ENCODE data around the gene GRID2.
"Not testable (repeated sequence)": the region's sequence is repeated elsewhere in the genome, so short reads cannot be mapped to it uniquely, and the experiment has no call there.

Gene GRID2

GRCh38 chr4:92438722-92439121 is 135.0 kb downstream of the GRID2 start:
- not testable (repeated sequence) for H3K27ac ChIP-seq (replicated peaks; ENCODE audit: low read length); H2AK5ac ChIP-seq (ENCODE audit: low read depth, low read length); H2AFZ ChIP-seq (ENCODE audit: low read length); H3K4me3 ChIP-seq (ENCODE audit: low read length in 2 of 2); H3K14ac ChIP-seq (ENCODE audit: low read length); DNase-seq (ENCODE audit: low spot score); H3K4me1 ChIP-seq (ENCODE audit: control insufficient read depth in 2 of 2, insufficient read depth in 1 of 2, low read depth in 1 of 2, low read length in 2 of 2); H3K18ac ChIP-seq (ENCODE audit: low read length); H4K8ac ChIP-seq (ENCODE audit: low read depth, low read length); H2BK120ac ChIP-seq (ENCODE audit: low read depth, low read length); H3K9ac ChIP-seq (ENCODE audit: low read depth, low read length, poor library complexity); H3K4ac ChIP-seq (ENCODE audit: low read length); H3K23ac ChIP-seq (ENCODE audit: low read depth, low read length, poor library complexity); H3K36me3 ChIP-seq (replicated peaks in 1 of 2; ENCODE audit: control insufficient read depth in 2 of 2, insufficient read depth in 2 of 2, low read length in 2 of 2); H3K79me1 ChIP-seq (ENCODE audit: low read depth, low read length); H2BK12ac ChIP-seq (ENCODE audit: low read length); H2BK5ac ChIP-seq (ENCODE audit: low read length); H4K91ac ChIP-seq (ENCODE audit: low read depth, low read length, poor library complexity); H3K4me2 ChIP-seq (ENCODE audit: insufficient read depth, low read length, poor library complexity, severe bottlenecking); H3K9me3 ChIP-seq (replicated peaks in 1 of 2; ENCODE audit: control insufficient read depth in 2 of 2, insufficient read depth in 1 of 2, low read depth in 1 of 2, low read length in 2 of 2); H3K27me3 ChIP-seq (ENCODE audit: control insufficient read depth in 3 of 3, insufficient read depth in 3 of 3, low read depth in 1 of 3, low read length in 3 of 3); H2BK15ac ChIP-seq (ENCODE audit: low read length)
- no CpG with 5 or more reads among the region's 6 CpGs for WGBS, 2 donors (ENCODE audit: extremely low coverage in 2 of 2, insufficient read length in 2 of 2, insufficient replicate concordance in 1 of 2)

GRCh38 chr4:92442131-92442530 is 138.4 kb downstream of the GRID2 start:
- not testable (repeated sequence) for H3K23ac ChIP-seq (ENCODE audit: low read depth, low read length, poor library complexity); DNase-seq (ENCODE audit: low spot score); H3K36me3 ChIP-seq (replicated peaks in 1 of 2; ENCODE audit: control insufficient read depth in 2 of 2, insufficient read depth in 2 of 2, low read length in 2 of 2); H3K4me2 ChIP-seq (ENCODE audit: insufficient read depth, low read length, poor library complexity, severe bottlenecking); H4K91ac ChIP-seq (ENCODE audit: low read depth, low read length, poor library complexity); H3K4me3 ChIP-seq (ENCODE audit: low read length in 2 of 2); H3K79me1 ChIP-seq (ENCODE audit: low read depth, low read length); H2BK15ac ChIP-seq (ENCODE audit: low read length); H3K18ac ChIP-seq (ENCODE audit: low read length); H2BK120ac ChIP-seq (ENCODE audit: low read depth, low read length); H3K9me3 ChIP-seq (replicated peaks in 1 of 2; ENCODE audit: control insufficient read depth in 2 of 2, insufficient read depth in 1 of 2, low read depth in 1 of 2, low read length in 2 of 2); H3K27me3 ChIP-seq (ENCODE audit: control insufficient read depth in 3 of 3, insufficient read depth in 3 of 3, low read depth in 1 of 3, low read length in 3 of 3); H3K14ac ChIP-seq (ENCODE audit: low read length); H3K27ac ChIP-seq (replicated peaks; ENCODE audit: low read length); H3K9ac ChIP-seq (ENCODE audit: low read depth, low read length, poor library complexity); H2AK5ac ChIP-seq (ENCODE audit: low read depth, low read length); H3K4me1 ChIP-seq (ENCODE audit: control insufficient read depth in 2 of 2, insufficient read depth in 1 of 2, low read depth in 1 of 2, low read length in 2 of 2); H2BK12ac ChIP-seq (ENCODE audit: low read length); H2AFZ ChIP-seq (ENCODE audit: low read length); H2BK5ac ChIP-seq (ENCODE audit: low read length); H4K8ac ChIP-seq (ENCODE audit: low read depth, low read length); H3K4ac ChIP-seq (ENCODE audit: low read length)
- WGBS, 2 donors (ENCODE audit: extremely low coverage in 2 of 2, insufficient read length in 2 of 2, insufficient replicate concordance in 1 of 2): no CpG with 5 or more reads among the region's 20 CpGs

GRCh38 chr4:92444143-92444843 is 140.5 kb downstream of the GRID2 start:
- not testable (repeated sequence) for H3K79me1 ChIP-seq (ENCODE audit: low read depth, low read length); H3K4ac ChIP-seq (ENCODE audit: low read length); H3K36me3 ChIP-seq (replicated peaks in 1 of 2; ENCODE audit: control insufficient read depth in 2 of 2, insufficient read depth in 2 of 2, low read length in 2 of 2); H3K4me1 ChIP-seq (ENCODE audit: control insufficient read depth in 2 of 2, insufficient read depth in 1 of 2, low read depth in 1 of 2, low read length in 2 of 2); H3K9me3 ChIP-seq (replicated peaks in 1 of 2; ENCODE audit: control insufficient read depth in 2 of 2, insufficient read depth in 1 of 2, low read depth in 1 of 2, low read length in 2 of 2); H3K23ac ChIP-seq (ENCODE audit: low read depth, low read length, poor library complexity); H3K9ac ChIP-seq (ENCODE audit: low read depth, low read length, poor library complexity); H3K27ac ChIP-seq (replicated peaks; ENCODE audit: low read length); H3K14ac ChIP-seq (ENCODE audit: low read length); H2AFZ ChIP-seq (ENCODE audit: low read length); H2BK5ac ChIP-seq (ENCODE audit: low read length); H3K4me3 ChIP-seq (ENCODE audit: low read length in 2 of 2); H2BK120ac ChIP-seq (ENCODE audit: low read depth, low read length); H4K8ac ChIP-seq (ENCODE audit: low read depth, low read length); H2BK12ac ChIP-seq (ENCODE audit: low read length); DNase-seq (ENCODE audit: low spot score); H4K91ac ChIP-seq (ENCODE audit: low read depth, low read length, poor library complexity); H3K4me2 ChIP-seq (ENCODE audit: insufficient read depth, low read length, poor library complexity, severe bottlenecking); H2BK15ac ChIP-seq (ENCODE audit: low read length); H3K27me3 ChIP-seq (ENCODE audit: control insufficient read depth in 3 of 3, insufficient read depth in 3 of 3, low read depth in 1 of 3, low read length in 3 of 3); H3K18ac ChIP-seq (ENCODE audit: low read length); H2AK5ac ChIP-seq (ENCODE audit: low read depth, low read length)
- no CpG with 5 or more reads among the region's 13 CpGs for WGBS, 2 donors (ENCODE audit: extremely low coverage in 2 of 2, insufficient read length in 2 of 2, insufficient replicate concordance in 1 of 2)

- Histone ChIP-seq H4K91ac (ENCODE audit: low read depth, low read length, poor library complexity) (no peak overlapping the region), H3K4ac (ENCODE audit: low read length) (no peak overlapping the region), H3K18ac (ENCODE audit: low read length) (no peak overlapping the region), H3K9me3 (replicated peaks in 1 of 2; ENCODE audit: control insufficient read depth in 2 of 2, insufficient read depth in 1 of 2, low read depth in 1 of 2, low read length in 2 of 2) (no peaks in the 10 kb centered on the region), H3K4me1 (ENCODE audit: control insufficient read depth in 2 of 2, insufficient read depth in 1 of 2, low read depth in 1 of 2, low read length in 2 of 2) (no peaks in the 10 kb centered on the region), H2BK15ac (ENCODE audit: low read length) (no peak overlapping the region), H4K8ac (ENCODE audit: low read depth, low read length) (no peak overlapping the region), H2BK5ac (ENCODE audit: low read length) (no peak overlapping the region), H3K23ac (ENCODE audit: low read depth, low read length, poor library complexity) (no peak overlapping the region), H3K27ac (replicated peaks; ENCODE audit: low read length) (no peak overlapping the region), H3K79me1 (ENCODE audit: low read depth, low read length) (no peaks in the 10 kb centered on the region), H2BK12ac (ENCODE audit: low read length) (no peak overlapping the region), H2BK120ac (ENCODE audit: low read depth, low read length) (no peak overlapping the region), H3K4me2 (ENCODE audit: insufficient read depth, low read length, poor library complexity, severe bottlenecking) (no peak overlapping the region), H2AK5ac (ENCODE audit: low read depth, low read length) (no peak overlapping the region), H3K14ac (ENCODE audit: low read length) (no peak overlapping the region), H3K9ac (ENCODE audit: low read depth, low read length, poor library complexity) (no peak overlapping the region), H3K27me3 (ENCODE audit: control insufficient read depth in 3 of 3, insufficient read depth in 3 of 3, low read depth in 1 of 3, low read length in 3 of 3) (no peaks in the 10 kb centered on the region), H3K4me3 (ENCODE audit: low read length in 2 of 2) (no peak overlapping the region), H2AFZ (ENCODE audit: low read length) (no peak overlapping the region), H3K36me3 (replicated peaks in 1 of 2; ENCODE audit: control insufficient read depth in 2 of 2, insufficient read depth in 2 of 2, low read length in 2 of 2) (no peaks in the 10 kb centered on the region)
- no peak for DNase-seq (ENCODE audit: low spot score)
- no CpG with 5 or more reads among the region's 1 CpG for WGBS, 2 donors (ENCODE audit: extremely low coverage in 2 of 2, insufficient read length in 2 of 2, insufficient replicate concordance in 1 of 2)
Observed at GRCh38 chr4:92445127-92445526, 141.4 kb downstream of the GRID2 start.

Measured in neuronal stem cell (in vitro differentiated cells).